Glomerular endothelial cell (primary cell): ENCODE data around the gene RHBG. TPM values are rescaled to one million over a fixed set of nuclear protein-coding genes. Genes with fewer than 3 reads are reported as not detected.
"Not testable (repeated sequence)": the region's sequence is repeated elsewhere in the genome, so short reads cannot be mapped to it uniquely, and the experiment has no call there.

Source experiments
- DNase-seq: peaks from one replicate; pipeline ENCODE4 v3.0.0-alpha.2; 2011; ENCODE audit warnings: low read depth, low spot score; ENCODE audit errors: extremely low read depth
- total RNA-seq: library from RNA; depleted of rRNA; stranded (reverse); fragments of >200 nt; gene quantifications from 2 replicates; pipeline ENCODE4 v1.2.3, GENCODE V29; 2015

Gene RHBG
- total RNA-seq, 1 donor from 2014 or later: not detected

- DNase-seq: no peak
These were observed 9.8 kb upstream of the RHBG start for GRCh38 chr1:156359249-156359648.

- no peak for DNase-seq
These were observed 9.0 kb upstream of the RHBG start for GRCh38 chr1:156359973-156360372.

- no peak for DNase-seq
These were observed 8.5 kb upstream of the RHBG start for GRCh38 chr1:156360534-156360933.

- DNase-seq: no peak
These were observed 3.3 kb upstream of the RHBG start for GRCh38 chr1:156365754-156366153.

- no peak for DNase-seq
These were observed 2.4 kb upstream of the RHBG start for GRCh38 chr1:156366378-156367166.

- no peak for DNase-seq
These were observed 1.4 kb upstream of the RHBG start for GRCh38 chr1:156367383-156368156.

GRCh38 chr1:156368157-156368658 lies 803 bp upstream of the RHBG start:
- no peak for DNase-seq

- DNase-seq: not testable (repeated sequence)
These were observed 775 bp downstream of the RHBG start for GRCh38 chr1:156369685-156370286.

GRCh38 chr1:156371553-156372264 lies 2.7 kb downstream of the RHBG start:
- DNase-seq: no peak

GRCh38 chr1:156372265-156372586 lies 3.2 kb downstream of the RHBG start:
- DNase-seq: no peak

- no peak for DNase-seq
These were observed 3.9 kb downstream of the RHBG start for GRCh38 chr1:156372876-156373275.

- no peak for DNase-seq
These were observed 4.5 kb downstream of the RHBG start for GRCh38 chr1:156373546-156373945.

- DNase-seq: no peak
These were observed 7.1 kb downstream of the RHBG start for GRCh38 chr1:156376146-156376545.

GRCh38 chr1:156376958-156377919 lies 8.2 kb downstream of the RHBG start:
- no peak for DNase-seq

- DNase-seq: no peak
These were observed 9.5 kb downstream of the RHBG start for GRCh38 chr1:156378557-156378956.

GRCh38 chr1:156379420-156380165 lies 10.6 kb downstream of the RHBG start:
- no peak for DNase-seq

GRCh38 chr1:156382561-156382960 lies 13.6 kb downstream of the RHBG start:
- no peak for DNase-seq

GRCh38 chr1:156383023-156383422 lies 14.0 kb downstream of the RHBG start:
- DNase-seq: no peak

GRCh38 chr1:156384007-156384406 lies 15.0 kb downstream of the RHBG start:
- DNase-seq: no peak
